ENCODE results near the gene COLEC11. TPM values are rescaled to one million over a fixed set of nuclear protein-coding genes. Genes with fewer than 3 reads are reported as not detected.

Gene COLEC11
- 2.6 TPM for total RNA-seq

GRCh38 chr2:3594493-3595281, at the start of gene COLEC11:
Gene COLEC11 (plus strand): TSS chr2:3595112. CDS start chr2:3604341, 9,229 bp downstream.

GRCh38 chr2:3558205-3559014, 36.5 kb upstream of the COLEC11 start, which contains the start of gene RNASEH1:
Gene RNASEH1 (minus strand): TSS chr2:3558333. CDS start chr2:3558260, 73 bp downstream.

GRCh38 chr2:3657881-3658280, 63.0 kb downstream of the COLEC11 start, which contains the start of gene ALLC:
Gene ALLC (plus strand): TSS chr2:3658200. CDS start chr2:3671158, 12,958 bp downstream.

Small RNA genes within 50 kb of the gene (small RNA-seq; reads per million reads assigned to genes)
- gene TMSB4XP2 (ENCODE audit: low replicate concordance), result not detected

Other genes with a start within 250 kb of the COLEC11 start
- gene EIPR1, start 217.3 kb upstream of the COLEC11 start, total RNA-seq, result 25.7 TPM
- 127 TPM for gene TRAPPC12, start 215.4 kb upstream of the COLEC11 start, total RNA-seq
- gene ADI1, start 75.6 kb upstream of the COLEC11 start, total RNA-seq, result 34.9 TPM
- gene RNASEH1, start 36.8 kb upstream of the COLEC11 start, total RNA-seq, result 16.5 TPM
- gene RPS7, start 19.9 kb upstream of the COLEC11 start, total RNA-seq, result 1,432 TPM
- gene ALLC, start 63.1 kb downstream of the COLEC11 start, total RNA-seq, result not detected
- 0.93 TPM for gene DCDC2C, start 108.5 kb downstream of the COLEC11 start, total RNA-seq